SU-DHL-6 (cell line): ENCODE measurements around the gene ZFYVE9.

Source experiments
- EZH2phosphoT487 ChIP-seq: fragments of 200-600 bp; sonication (generic), shearing (Covaris generic); conservative IDR thresholded peaks from 2 replicates; pipeline ENCODE4 v1.6.1; 2018; ENCODE audit warnings: mild to moderate bottlenecking, antibody characterized with exemption, low read length, moderate library complexity, mixed read lengths
- TF ChIP-seq, protein P1 (sequence below): fragments of 200-600 bp; sonication (generic); IDR thresholded peaks from one replicate; pipeline ENCODE4 v1.5.1; 2017; ENCODE audit warnings: antibody characterized with exemption, mild to moderate bottlenecking, low read length, moderate library complexity; ENCODE audit not compliant: insufficient read depth, poor library complexity, severe bottlenecking

DNA sequence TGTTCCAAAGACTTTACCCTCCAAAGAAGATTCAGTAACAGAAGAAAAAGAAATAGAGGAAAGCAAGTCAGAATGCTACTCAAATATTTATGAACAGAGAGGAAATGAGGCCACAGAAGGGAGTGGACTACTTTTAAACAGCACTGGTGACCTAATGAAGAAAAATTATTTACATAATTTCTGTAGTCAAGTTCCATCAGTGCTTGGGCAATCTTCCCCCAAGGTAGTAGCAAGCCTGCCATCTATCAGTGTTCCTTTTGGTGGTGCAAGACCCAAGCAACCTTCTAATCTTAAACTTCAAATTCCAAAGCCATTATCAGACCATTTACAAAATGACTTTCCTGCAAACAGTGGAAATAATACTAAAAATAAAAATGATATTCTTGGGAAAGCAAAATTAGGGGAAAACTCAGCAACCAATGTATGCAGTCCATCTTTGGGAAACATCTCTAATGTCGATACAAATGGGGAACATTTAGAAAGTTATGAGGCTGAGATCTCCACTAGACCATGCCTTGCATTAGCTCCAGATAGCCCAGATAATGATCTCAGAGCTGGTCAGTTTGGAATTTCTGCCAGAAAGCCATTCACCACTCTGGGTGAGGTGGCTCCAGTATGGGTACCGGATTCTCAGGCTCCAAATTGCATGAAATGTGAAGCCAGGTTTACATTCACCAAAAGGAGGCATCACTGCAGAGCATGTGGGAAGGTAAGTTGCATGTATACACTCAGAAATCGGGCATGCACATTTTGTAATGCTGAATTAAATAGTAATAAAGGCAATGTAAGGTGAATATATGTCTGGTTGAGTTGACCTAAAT, 97.2 kb downstream of the ZFYVE9 start:
- TF ChIP-seq, protein P1, sequence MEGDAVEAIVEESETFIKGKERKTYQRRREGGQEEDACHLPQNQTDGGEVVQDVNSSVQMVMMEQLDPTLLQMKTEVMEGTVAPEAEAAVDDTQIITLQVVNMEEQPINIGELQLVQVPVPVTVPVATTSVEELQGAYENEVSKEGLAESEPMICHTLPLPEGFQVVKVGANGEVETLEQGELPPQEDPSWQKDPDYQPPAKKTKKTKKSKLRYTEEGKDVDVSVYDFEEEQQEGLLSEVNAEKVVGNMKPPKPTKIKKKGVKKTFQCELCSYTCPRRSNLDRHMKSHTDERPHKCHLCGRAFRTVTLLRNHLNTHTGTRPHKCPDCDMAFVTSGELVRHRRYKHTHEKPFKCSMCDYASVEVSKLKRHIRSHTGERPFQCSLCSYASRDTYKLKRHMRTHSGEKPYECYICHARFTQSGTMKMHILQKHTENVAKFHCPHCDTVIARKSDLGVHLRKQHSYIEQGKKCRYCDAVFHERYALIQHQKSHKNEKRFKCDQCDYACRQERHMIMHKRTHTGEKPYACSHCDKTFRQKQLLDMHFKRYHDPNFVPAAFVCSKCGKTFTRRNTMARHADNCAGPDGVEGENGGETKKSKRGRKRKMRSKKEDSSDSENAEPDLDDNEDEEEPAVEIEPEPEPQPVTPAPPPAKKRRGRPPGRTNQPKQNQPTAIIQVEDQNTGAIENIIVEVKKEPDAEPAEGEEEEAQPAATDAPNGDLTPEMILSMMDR: no peak
- no peak for TF ChIP-seq EZH2phosphoT487
